Measurements from ENCODE around the gene GDPD3. TPM values are rescaled to one million over a fixed set of nuclear protein-coding genes. Genes with fewer than 3 reads are reported as not detected.

Gene GDPD3
- total and polyA plus RNA-seq, 12 donors = 0.78 to 17.6 (median 2.8) TPM; not detected in 1

Other genes starting within 250 kb of the GDPD3 start
- gene SEZ6L2, start 214.0 kb downstream of the GDPD3 start, total RNA-seq = 100 to 1,000 TPM in 1 of 9 donors, 10 to 100 TPM in 7, 1 to 10 TPM in 1; 7.5 to 302 (median 44.4) TPM
- gene SEZ6L2, start 214.0 kb downstream of the GDPD3 start, polyA plus RNA-seq = 10 to 100 TPM; 14.5 to 20.1 (median 20.1) TPM
- gene ASPHD1, start 213.0 kb downstream of the GDPD3 start, total RNA-seq = 1 to 10 TPM in 7 of 9 donors, under 1 TPM in 2; 0.34 to 9.3 (median 4.4) TPM
- gene ASPHD1, start 213.0 kb downstream of the GDPD3 start, polyA plus RNA-seq = 10 to 100 TPM in 1 of 3 donors, 1 to 10 TPM in 2; 2.4 to 15.8 (median 7.2) TPM
- 10 to 100 TPM in 8 of 9 donors, 1 to 10 TPM in 1; 6.2 to 39.4 (median 20.6) TPM for gene KCTD13, start 187.3 kb downstream of the GDPD3 start, total RNA-seq
- 10 to 100 TPM; 13.2 to 37.1 (median 33.3) TPM for gene KCTD13, start 187.3 kb downstream of the GDPD3 start, polyA plus RNA-seq
- gene TMEM219, start 151.5 kb downstream of the GDPD3 start, total RNA-seq = 100 to 1,000 TPM; 113 to 300 (median 190) TPM
- 100 to 1,000 TPM; 100 to 278 (median 272) TPM for gene TMEM219, start 151.5 kb downstream of the GDPD3 start, polyA plus RNA-seq
- gene TAOK2, start 139.7 kb downstream of the GDPD3 start, total RNA-seq = 10 to 100 TPM; 40.0 to 95.0 (median 73.4) TPM
- 100 to 1,000 TPM in 1 of 3 donors, 10 to 100 TPM in 2; 36.6 to 135 (median 51.0) TPM for gene TAOK2, start 139.7 kb downstream of the GDPD3 start, polyA plus RNA-seq
- gene HIRIP3, start 117.9 kb downstream of the GDPD3 start, total RNA-seq = 10 to 100 TPM; 11.0 to 35.0 (median 18.7) TPM
- 10 to 100 TPM; 12.6 to 24.9 (median 20.2) TPM for gene HIRIP3, start 117.9 kb downstream of the GDPD3 start, polyA plus RNA-seq
- gene INO80E, start 117.3 kb downstream of the GDPD3 start, total RNA-seq = 100 to 1,000 TPM in 2 of 9 donors, 10 to 100 TPM in 7; 31.8 to 120 (median 71.2) TPM
- 100 to 1,000 TPM in 2 of 3 donors, 10 to 100 TPM in 1; 42.8 to 362 (median 103) TPM for gene INO80E, start 117.3 kb downstream of the GDPD3 start, polyA plus RNA-seq
- 10 to 100 TPM in 1 of 9 donors, 1 to 10 TPM in 5, under 1 TPM in 2, not detected in 1; 0.35 to 14.8 (median 2.8) TPM for gene DOC2A, start 102.5 kb downstream of the GDPD3 start, total RNA-seq
- gene DOC2A, start 102.5 kb downstream of the GDPD3 start, polyA plus RNA-seq = 10 to 100 TPM in 1 of 3 donors, 1 to 10 TPM in 1, under 1 TPM in 1; 0.60 to 33.0 (median 9.5) TPM
- not detected for gene C16orf92, start 90.3 kb downstream of the GDPD3 start, total RNA-seq
- gene C16orf92, start 90.3 kb downstream of the GDPD3 start, polyA plus RNA-seq = not detected
- 1 to 10 TPM in 2 of 9 donors, under 1 TPM in 4, not detected in 3; 0.11 to 3.1 (median 0.61) TPM for gene TLCD3B, start 82.3 kb downstream of the GDPD3 start, total RNA-seq
- gene TLCD3B, start 82.3 kb downstream of the GDPD3 start, polyA plus RNA-seq = 10 to 100 TPM in 1 of 3 donors, 1 to 10 TPM in 1, under 1 TPM in 1; 0.40 to 10.6 (median 1.8) TPM
- gene ALDOA, start 47.8 kb downstream of the GDPD3 start, total RNA-seq = 1,000 to 10,000 TPM in 8 of 9 donors, 100 to 1,000 TPM in 1; 691 to 1,930 (median 1,545) TPM
- 1,000 to 10,000 TPM in 1 of 3 donors, 100 to 1,000 TPM in 2; 623 to 1,215 (median 899) TPM for gene ALDOA, start 47.8 kb downstream of the GDPD3 start, polyA plus RNA-seq
- 100 to 1,000 TPM in 3 of 9 donors, 10 to 100 TPM in 6; 44.5 to 136 (median 75.6) TPM for gene PPP4C, start 37.5 kb downstream of the GDPD3 start, total RNA-seq
- gene PPP4C, start 37.5 kb downstream of the GDPD3 start, polyA plus RNA-seq = 10 to 100 TPM; 39.2 to 93.0 (median 87.1) TPM
- gene TBX6, start 21.6 kb downstream of the GDPD3 start, total RNA-seq = 1 to 10 TPM in 8 of 9 donors, under 1 TPM in 1; 0.44 to 3.4 (median 2.0) TPM
- 1 to 10 TPM in 2 of 3 donors, under 1 TPM in 1; 0.22 to 5.1 (median 1.9) TPM for gene TBX6, start 21.6 kb downstream of the GDPD3 start, polyA plus RNA-seq
- gene YPEL3, start 17.3 kb downstream of the GDPD3 start, total RNA-seq = 100 to 1,000 TPM in 4 of 9 donors, 10 to 100 TPM in 5; 18.9 to 210 (median 85.1) TPM
- 100 to 1,000 TPM in 2 of 3 donors, 10 to 100 TPM in 1; 14.6 to 454 (median 310) TPM for gene YPEL3, start 17.3 kb downstream of the GDPD3 start, polyA plus RNA-seq
- 100 to 1,000 TPM in 4 of 9 donors, 10 to 100 TPM in 5; 31.4 to 129 (median 99.9) TPM for gene MAPK3, start 9.7 kb upstream of the GDPD3 start, total RNA-seq
- 100 to 1,000 TPM in 1 of 3 donors, 10 to 100 TPM in 2; 53.2 to 133 (median 66.0) TPM for gene MAPK3, start 9.7 kb upstream of the GDPD3 start, polyA plus RNA-seq
- gene CORO1A, start 70.1 kb upstream of the GDPD3 start, total RNA-seq = 10 to 100 TPM in 8 of 9 donors, 1 to 10 TPM in 1; 3.3 to 69.1 (median 39.6) TPM
- 10 to 100 TPM in 2 of 3 donors, 1 to 10 TPM in 1; 4.1 to 87.7 (median 56.2) TPM for gene CORO1A, start 70.1 kb upstream of the GDPD3 start, polyA plus RNA-seq
- gene BOLA2B, start 80.1 kb upstream of the GDPD3 start, total RNA-seq = 100 to 1,000 TPM in 6 of 9 donors, 10 to 100 TPM in 3; 55.1 to 449 (median 143) TPM
- gene BOLA2B, start 80.1 kb upstream of the GDPD3 start, polyA plus RNA-seq = 100 to 1,000 TPM in 2 of 3 donors, 10 to 100 TPM in 1; 96.4 to 329 (median 250) TPM
- gene SLX1A, start 80.3 kb upstream of the GDPD3 start, total RNA-seq = 10 to 100 TPM; 12.4 to 87.5 (median 40.3) TPM
- gene SLX1A, start 80.3 kb upstream of the GDPD3 start, polyA plus RNA-seq = 100 to 1,000 TPM in 2 of 3 donors, 1 to 10 TPM in 1; 7.9 to 195 (median 169) TPM
- 10 to 100 TPM in 6 of 9 donors, 1 to 10 TPM in 3; 4.3 to 15.8 (median 12.7) TPM for gene SULT1A3, start 85.7 kb upstream of the GDPD3 start, total RNA-seq
- gene SULT1A3, start 85.7 kb upstream of the GDPD3 start, polyA plus RNA-seq = 100 to 1,000 TPM in 1 of 3 donors, 10 to 100 TPM in 1, 1 to 10 TPM in 1; 3.5 to 125 (median 58.7) TPM
- gene NPIPB13, start 134.9 kb upstream of the GDPD3 start, total RNA-seq = 10 to 100 TPM in 1 of 9 donors, 1 to 10 TPM in 6, under 1 TPM in 1, not detected in 1; 0.35 to 11.7 (median 2.7) TPM
- 10 to 100 TPM in 2 of 3 donors, under 1 TPM in 1; 0.49 to 17.1 (median 16.5) TPM for gene NPIPB13, start 134.9 kb upstream of the GDPD3 start, polyA plus RNA-seq
- gene CD2BP2, start 241.8 kb upstream of the GDPD3 start, total RNA-seq = 10 to 100 TPM; 27.5 to 95.8 (median 77.0) TPM
- gene CD2BP2, start 241.8 kb upstream of the GDPD3 start, polyA plus RNA-seq = 10 to 100 TPM; 53.5 to 95.6 (median 58.0) TPM

Data from adrenal gland (tissue), 12 donors.